GM18867 (cell line): ENCODE results near the gene MAGI2.

Experiments used
- ATAC-seq: cut with Tn5 transposase; IDR thresholded peaks from one replicate; pipeline ENCODE4 v1.9.1; 2021; ENCODE audit warnings: mild to moderate bottlenecking, moderate library complexity; ENCODE audit not compliant: unreplicated experiment

MAGI2 gene

DNA sequence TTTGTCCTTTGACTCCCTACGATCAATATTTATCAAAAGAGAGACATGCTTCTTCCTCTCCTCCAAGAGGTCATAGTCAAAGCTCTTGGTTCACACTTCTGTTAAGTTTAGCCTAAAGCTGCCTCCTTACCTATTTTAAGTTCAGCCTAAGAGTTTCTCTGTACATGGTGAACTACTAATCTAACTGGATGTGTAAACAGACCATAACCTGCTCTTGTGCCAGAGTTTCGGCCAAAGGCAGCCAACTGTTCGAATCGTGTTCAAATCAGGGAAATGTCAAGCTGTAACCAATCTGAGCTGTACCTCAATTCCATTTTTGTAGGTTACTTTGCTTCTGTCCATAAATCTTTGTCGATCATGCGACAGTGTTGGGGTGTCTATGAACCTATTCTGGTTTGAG, 1240.1 kb downstream of the MAGI2 start:
- ATAC-seq: no peak

GRCh38 chr7:78212476-78213060, 1240.9 kb downstream of the MAGI2 start:
- ATAC-seq: no peak

- ATAC-seq: no peak
Observed at GRCh38 chr7:78207269-78207668, 1246.2 kb downstream of the MAGI2 start.

- ATAC-seq: no peak
Observed at GRCh38 chr7:78206769-78207168, 1246.7 kb downstream of the MAGI2 start.

- no peak for ATAC-seq
Observed at GRCh38 chr7:78203042-78203720, 1250.3 kb downstream of the MAGI2 start.

- ATAC-seq: no peak
Observed at GRCh38 chr7:78198756-78199155, 1254.7 kb downstream of the MAGI2 start.

DNA sequence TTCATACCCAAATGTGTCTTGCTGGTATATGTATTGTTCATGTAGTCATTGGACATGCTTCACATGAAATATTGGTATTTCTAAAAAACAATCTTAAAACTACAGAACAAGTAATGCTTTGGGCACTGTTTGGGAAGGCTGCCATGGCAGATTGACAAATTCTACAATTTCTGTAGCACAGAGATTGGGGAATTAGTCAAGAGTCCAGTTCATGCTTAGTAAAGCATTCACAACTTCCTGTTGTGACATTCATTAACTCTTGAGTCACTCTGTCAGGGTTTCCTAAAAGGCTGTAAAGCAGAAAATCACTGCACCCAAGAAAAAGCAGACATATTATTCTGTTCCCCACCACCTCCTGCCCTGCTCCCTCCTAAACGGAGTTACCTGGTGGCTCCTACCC, 1256.0 kb downstream of the MAGI2 start:
- ATAC-seq: no peak

- no peak for ATAC-seq
Observed at GRCh38 chr7:78195281-78195680, 1258.2 kb downstream of the MAGI2 start.

- ATAC-seq: no peak
Observed at GRCh38 chr7:78194611-78195010, 1258.9 kb downstream of the MAGI2 start.

DNA sequence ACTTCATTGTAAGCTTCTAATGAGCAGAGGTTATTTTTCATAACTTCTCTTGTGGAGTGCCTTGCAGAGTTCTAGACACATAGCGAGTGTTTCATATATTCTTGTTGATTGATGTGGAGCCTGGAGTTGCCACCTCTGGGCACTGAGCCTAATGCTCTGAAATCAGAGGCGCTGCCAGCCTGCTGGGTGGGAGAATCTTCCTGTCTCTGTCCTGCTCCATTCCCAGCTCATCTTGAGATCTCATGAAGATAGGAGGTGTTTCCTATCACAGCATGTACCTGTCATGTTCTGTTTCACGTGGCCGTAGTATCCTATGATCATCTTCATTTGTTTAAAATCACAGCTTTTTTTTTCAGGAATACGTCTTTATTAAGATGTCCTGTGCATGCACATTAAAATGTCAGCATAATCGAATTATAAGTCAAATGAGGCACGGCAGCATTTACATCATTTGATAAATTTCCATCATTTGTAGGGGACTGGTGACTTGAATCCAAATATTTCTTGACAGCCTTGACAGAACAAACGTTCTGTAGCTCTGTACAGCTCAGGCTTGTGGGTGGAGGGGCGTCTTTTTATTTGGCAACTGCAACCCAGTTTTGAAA, 1261.9 kb downstream of the MAGI2 start:
- ATAC-seq: no peak

- no peak for ATAC-seq
Observed at GRCh38 chr7:78189762-78190161, 1263.7 kb downstream of the MAGI2 start.

DNA sequence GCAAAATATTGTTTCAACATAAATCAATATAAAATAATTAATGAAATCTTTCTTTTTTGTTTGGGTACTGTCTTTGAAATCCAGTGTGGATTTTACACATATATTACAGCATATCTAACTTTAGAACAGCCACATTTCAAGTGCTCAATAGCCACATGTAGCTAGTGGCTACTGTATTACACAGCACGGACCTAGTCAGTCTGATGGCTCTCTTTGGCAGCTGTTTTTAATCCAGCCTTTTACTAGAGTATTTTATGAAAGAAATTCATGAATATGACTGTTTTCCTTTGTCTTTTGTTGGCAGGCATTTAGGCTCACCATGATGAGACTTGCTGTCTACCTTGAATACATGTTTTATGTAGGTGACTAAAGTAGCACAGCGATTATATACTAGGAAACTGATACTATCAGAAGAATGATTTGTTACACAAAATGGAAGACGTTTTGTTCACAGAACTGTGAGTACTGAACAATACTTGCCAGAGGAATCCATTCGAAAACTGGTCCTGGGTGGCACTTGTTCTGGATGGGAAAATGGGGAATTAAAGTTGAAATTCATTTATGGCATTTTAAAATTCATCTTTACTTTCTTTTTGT, 1268.2 kb downstream of the MAGI2 start:
- no peak for ATAC-seq

DNA sequence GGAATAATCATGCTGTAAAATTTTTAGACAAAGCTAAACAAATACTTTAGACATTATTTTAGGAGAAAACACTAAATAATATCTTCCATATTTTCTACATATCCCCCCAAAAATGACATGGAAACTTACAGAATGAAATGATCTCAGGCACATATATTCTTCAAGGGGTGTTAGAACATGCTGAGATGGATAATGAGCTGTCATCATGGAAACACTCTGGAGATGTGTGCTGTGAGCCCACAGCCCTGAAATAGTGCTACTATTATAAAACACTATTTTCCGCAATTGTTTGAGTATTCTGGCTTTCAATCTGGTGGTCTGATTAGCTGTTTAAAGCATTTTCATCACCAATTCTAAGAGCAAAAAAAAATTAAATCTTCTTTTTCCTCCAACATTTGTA, 1269.2 kb downstream of the MAGI2 start:
- ATAC-seq: no peak

DNA sequence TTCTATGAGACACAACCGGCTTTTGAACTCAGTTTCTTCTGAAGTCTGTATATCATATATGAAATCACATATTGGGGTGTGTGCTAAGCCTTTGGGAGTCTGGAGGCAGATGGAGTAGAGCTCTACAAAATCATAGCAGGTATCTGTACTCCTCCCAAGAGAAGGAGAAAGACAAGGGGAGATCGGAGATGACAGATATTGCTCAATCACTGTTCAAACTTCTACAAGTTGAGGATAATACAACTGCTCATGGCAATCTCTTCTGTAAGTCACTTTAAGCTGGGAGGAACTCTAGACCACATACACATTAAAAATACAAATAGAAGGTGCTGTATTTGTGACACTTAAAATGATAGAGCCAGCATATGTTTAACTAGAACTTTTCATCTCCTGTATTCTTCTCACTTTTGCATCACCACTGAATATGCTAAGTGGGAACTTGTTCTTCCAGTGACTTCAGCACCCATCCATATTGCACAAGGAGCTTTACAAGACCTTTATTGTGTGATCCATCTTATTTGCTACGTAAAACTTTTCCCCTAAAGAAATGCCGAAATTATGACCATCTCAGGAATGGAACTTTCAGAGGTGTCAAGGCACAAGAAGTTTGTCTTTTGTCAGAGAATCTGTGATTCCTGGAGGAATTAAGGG, 1273.5 kb downstream of the MAGI2 start:
- ATAC-seq: no peak

- ATAC-seq: no peak
Observed at GRCh38 chr7:78179211-78179610, 1274.3 kb downstream of the MAGI2 start.

DNA sequence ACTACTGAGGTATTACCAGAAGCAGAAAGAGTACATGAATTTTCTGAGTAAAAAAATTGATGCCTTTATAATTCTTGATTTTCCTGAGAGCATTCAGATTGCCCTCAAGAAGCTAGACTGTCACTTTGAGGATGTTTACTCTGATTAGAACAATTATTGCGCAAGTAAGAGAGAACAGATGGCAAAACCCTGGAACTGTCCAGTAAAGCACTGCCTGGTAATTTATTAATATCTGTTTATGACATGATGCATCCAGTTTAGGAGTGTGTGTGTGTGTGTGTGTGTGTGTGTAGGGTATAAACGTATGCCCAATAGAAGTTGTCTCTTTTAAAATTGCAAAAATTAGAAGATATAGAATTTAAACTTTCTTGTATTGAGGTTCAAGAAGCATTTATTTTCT, 1275.1 kb downstream of the MAGI2 start:
- no peak for ATAC-seq

GRCh38 chr7:78176171-78176570, 1277.3 kb downstream of the MAGI2 start:
- ATAC-seq: no peak

DNA sequence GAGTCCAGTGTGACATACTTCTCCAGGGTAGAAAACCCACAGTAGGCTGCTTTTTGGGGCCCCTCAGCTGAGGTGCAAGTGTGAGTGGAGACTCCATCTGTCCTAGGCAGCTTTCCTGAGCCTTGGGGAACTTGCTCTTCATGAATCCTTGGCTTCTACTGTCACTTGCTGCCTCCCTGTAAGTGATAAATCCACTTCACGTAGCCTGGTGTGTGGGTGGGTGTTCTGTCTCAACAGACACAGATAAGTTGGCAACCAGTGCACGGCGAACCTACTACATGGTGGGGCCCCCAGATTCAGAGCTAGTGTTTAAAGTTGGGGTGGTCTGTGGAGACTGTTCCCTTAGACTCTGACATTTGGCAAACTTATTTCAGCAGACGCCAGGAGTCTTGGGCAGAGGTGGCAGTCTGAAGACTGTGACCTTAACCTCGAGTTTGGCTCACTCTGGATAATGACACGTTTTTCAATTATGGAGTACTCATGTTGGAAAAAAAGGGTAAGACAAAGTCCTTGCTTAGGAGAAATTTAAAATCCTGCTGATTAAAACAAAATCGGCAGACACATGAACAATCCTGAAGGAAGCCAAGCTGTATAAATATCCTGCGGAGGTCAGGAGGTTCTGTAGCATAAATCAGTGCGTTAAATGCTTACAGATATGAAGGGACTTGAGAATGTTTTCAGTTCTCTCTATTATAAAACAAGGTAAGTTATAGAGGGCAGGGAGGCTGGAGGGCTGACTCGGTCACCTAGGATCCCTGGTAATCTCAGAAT, 1278.0 kb downstream of the MAGI2 start:
- ATAC-seq: no peak

DNA sequence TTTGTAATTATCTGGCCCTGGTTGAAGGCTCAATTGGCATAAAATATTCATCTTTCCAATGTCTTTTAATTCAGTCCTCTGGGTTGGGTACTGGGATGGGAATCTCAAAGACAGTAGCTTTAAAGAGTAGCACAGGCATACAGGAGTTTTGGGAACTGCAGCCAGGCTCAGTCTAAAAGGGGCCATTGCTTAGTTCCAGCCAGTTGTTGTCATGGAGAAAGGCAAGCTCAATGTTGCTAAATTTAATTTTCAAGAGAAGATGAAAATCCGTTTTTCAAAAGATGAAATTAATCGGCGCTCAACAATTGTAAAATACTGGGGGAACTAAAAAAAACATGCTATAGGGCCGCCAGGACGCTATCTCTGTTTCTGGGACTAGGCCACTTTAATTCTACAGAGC, 1279.8 kb downstream of the MAGI2 start:
- no peak for ATAC-seq

GRCh38 chr7:78172933-78173591, 1280.4 kb downstream of the MAGI2 start:
- no peak for ATAC-seq
